SH-SY5Y (cell line): ENCODE results near the gene TCP11L2.
A peak's percentile ranks its signal among the peaks of the same experiment; 100 is the strongest.

ENCODE experiments used
- GATA2 ChIP-seq: IDR thresholded peaks from 2 replicates; pipeline ENCODE4 v1.6.1; 2011; ENCODE audit warnings: mild to moderate bottlenecking, low read depth, low read length
- GATA3 ChIP-seq: IDR thresholded peaks from 2 replicates; pipeline ENCODE4 v1.6.1; 2011; ENCODE audit warnings: low read depth, mild to moderate bottlenecking, low read length, moderate library complexity

GRCh38 chr12:106341086-106341877 lies 38.7 kb downstream of the TCP11L2 start:
- TF ChIP-seq GATA2 (peak; percentile 71), GATA3 (peak; percentile 54; the same call in 1 of the 2 replicates)
